SU-DHL-6 (cell line): Measurements from ENCODE around the gene CASK.

ENCODE experiments used
- H2AFZ ChIP-seq: fragments of 200-600 bp; sonication (generic); 2 replicates; pipeline ENCODE4 v1.6.1; 2014; ENCODE audit warnings: low read depth, mild to moderate bottlenecking, moderate library complexity, mixed read lengths, antibody characterized with exemption, low read length; ENCODE audit not compliant: severe bottlenecking
- H3F3A ChIP-seq: fragments of 200-600 bp; shearing (Covaris generic); 2 replicates; pipeline ENCODE4 v1.6.0; 2016; ENCODE audit warnings: antibody characterized with exemption, mild to moderate bottlenecking; ENCODE audit not compliant: insufficient read depth
- H3K27ac ChIP-seq: fragments of 200-600 bp; sonication (generic); 2 replicates; pipeline ENCODE4 v1.5.1; 2016; ENCODE audit warnings: low read depth, mild to moderate bottlenecking, low read length, moderate library complexity, mixed read lengths
- H3K27me3 ChIP-seq: fragments of 200-600 bp; sonication (generic), shearing (Covaris generic); 2 replicates; pipeline ENCODE4 v1.6.0; 2014; ENCODE audit warnings: mild to moderate bottlenecking, low read length
- H3K36me3 ChIP-seq: fragments of 200-600 bp; sonication (generic); 2 replicates; pipeline ENCODE4 v1.6.1; 2014; ENCODE audit warnings: mild to moderate bottlenecking, low read length, mixed read lengths
- H3K4me2 ChIP-seq: fragments of 300-600, 200-600 bp; shearing (Covaris generic), sonication (generic); 2 replicates; pipeline ENCODE4 v1.6.0; 2014; ENCODE audit warnings: low read length, low read depth, mild to moderate bottlenecking; ENCODE audit not compliant: poor library complexity, severe bottlenecking
- H3K4me3 ChIP-seq: fragments of 200-600 bp; sonication (generic); 2 replicates; pipeline ENCODE4 v1.5.1; 2014; ENCODE audit warnings: antibody characterized with exemption, low read length, mild to moderate bottlenecking, mixed read lengths; ENCODE audit not compliant: insufficient read depth, poor library complexity, severe bottlenecking
- H3K79me2 ChIP-seq: fragments of 200-600 bp; sonication (generic); 2 replicates; pipeline ENCODE4 v1.6.1; 2014; ENCODE audit warnings: mild to moderate bottlenecking, low read length, moderate library complexity; ENCODE audit not compliant: insufficient read depth
- H3K9ac ChIP-seq: fragments of 200-600 bp; sonication (generic); 2 replicates; pipeline ENCODE4 v1.7.0; 2014; ENCODE audit warnings: mild to moderate bottlenecking, low read length
- H3K9me2 ChIP-seq: fragments of 200-600 bp; sonication (generic); replicated peaks from 2 replicates; pipeline ENCODE4 v1.6.1; 2014; ENCODE audit warnings: low read length; ENCODE audit not compliant: insufficient read depth
- H3K9me3 ChIP-seq: fragments of 200-600 bp; sonication (generic); 2 replicates; pipeline ENCODE4 v1.6.1; 2014; ENCODE audit warnings: low read length, mixed read lengths; ENCODE audit not compliant: insufficient read depth
- H4K20me1 ChIP-seq: fragments of 200-600 bp; sonication (generic); 2 replicates; pipeline ENCODE4 v1.6.1; 2014; ENCODE audit warnings: low read depth, mild to moderate bottlenecking, antibody characterized with exemption, low read length, moderate library complexity, mixed read lengths
- EZH2phosphoT487 ChIP-seq: fragments of 200-600 bp; sonication (generic), shearing (Covaris generic); conservative IDR thresholded peaks from 2 replicates; pipeline ENCODE4 v1.6.1; 2018; ENCODE audit warnings: mild to moderate bottlenecking, antibody characterized with exemption, low read length, moderate library complexity, mixed read lengths
- TF ChIP-seq, protein P1 (sequence below): fragments of 200-600 bp; sonication (generic); IDR thresholded peaks from one replicate; pipeline ENCODE4 v1.5.1; 2017; ENCODE audit warnings: antibody characterized with exemption, mild to moderate bottlenecking, low read length, moderate library complexity; ENCODE audit not compliant: insufficient read depth, poor library complexity, severe bottlenecking

Gene CASK

DNA sequence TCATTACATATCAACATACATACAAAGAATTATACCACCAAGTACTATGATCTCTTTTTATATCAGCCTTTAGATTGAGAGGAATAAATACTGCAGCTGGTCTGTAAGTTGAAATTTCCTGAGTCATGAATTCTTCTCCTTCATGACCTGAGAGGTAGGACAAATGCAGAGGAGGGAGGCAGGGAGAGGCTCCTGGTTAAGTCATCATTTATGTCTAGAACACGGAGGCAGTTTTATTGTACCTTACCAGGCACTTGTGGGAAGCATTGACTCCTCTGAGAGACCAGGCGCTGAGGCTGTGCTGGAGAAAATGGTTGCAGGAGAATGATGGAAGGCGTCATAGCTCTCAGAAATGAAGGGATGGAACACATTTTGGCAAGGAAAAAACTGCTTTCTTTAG, 12.5 kb upstream of the CASK start:
- no peak overlapping the region for H3K27ac ChIP-seq
- no peaks in the 10 kb centered on the region for H3F3A ChIP-seq
- H3K9me3 ChIP-seq, result no peaks in the 10 kb centered on the region
- no peak overlapping the region for H3K4me3 ChIP-seq
- no peak overlapping the region for H2AFZ ChIP-seq
- H3K9me2 ChIP-seq, result no peaks in the 10 kb centered on the region
- H3K79me2 ChIP-seq, result no peaks in the 10 kb centered on the region
- no peak overlapping the region for H3K9ac ChIP-seq
- H3K27me3 ChIP-seq, result no peaks in the 10 kb centered on the region
- H3K36me3 ChIP-seq, result no peaks in the 10 kb centered on the region
- TF ChIP-seq EZH2phosphoT487, result no peak
- TF ChIP-seq, protein P1, sequence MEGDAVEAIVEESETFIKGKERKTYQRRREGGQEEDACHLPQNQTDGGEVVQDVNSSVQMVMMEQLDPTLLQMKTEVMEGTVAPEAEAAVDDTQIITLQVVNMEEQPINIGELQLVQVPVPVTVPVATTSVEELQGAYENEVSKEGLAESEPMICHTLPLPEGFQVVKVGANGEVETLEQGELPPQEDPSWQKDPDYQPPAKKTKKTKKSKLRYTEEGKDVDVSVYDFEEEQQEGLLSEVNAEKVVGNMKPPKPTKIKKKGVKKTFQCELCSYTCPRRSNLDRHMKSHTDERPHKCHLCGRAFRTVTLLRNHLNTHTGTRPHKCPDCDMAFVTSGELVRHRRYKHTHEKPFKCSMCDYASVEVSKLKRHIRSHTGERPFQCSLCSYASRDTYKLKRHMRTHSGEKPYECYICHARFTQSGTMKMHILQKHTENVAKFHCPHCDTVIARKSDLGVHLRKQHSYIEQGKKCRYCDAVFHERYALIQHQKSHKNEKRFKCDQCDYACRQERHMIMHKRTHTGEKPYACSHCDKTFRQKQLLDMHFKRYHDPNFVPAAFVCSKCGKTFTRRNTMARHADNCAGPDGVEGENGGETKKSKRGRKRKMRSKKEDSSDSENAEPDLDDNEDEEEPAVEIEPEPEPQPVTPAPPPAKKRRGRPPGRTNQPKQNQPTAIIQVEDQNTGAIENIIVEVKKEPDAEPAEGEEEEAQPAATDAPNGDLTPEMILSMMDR, result no peak
- no peak overlapping the region for H3K4me2 ChIP-seq
- H4K20me1 ChIP-seq, result no peaks in the 10 kb centered on the region

DNA sequence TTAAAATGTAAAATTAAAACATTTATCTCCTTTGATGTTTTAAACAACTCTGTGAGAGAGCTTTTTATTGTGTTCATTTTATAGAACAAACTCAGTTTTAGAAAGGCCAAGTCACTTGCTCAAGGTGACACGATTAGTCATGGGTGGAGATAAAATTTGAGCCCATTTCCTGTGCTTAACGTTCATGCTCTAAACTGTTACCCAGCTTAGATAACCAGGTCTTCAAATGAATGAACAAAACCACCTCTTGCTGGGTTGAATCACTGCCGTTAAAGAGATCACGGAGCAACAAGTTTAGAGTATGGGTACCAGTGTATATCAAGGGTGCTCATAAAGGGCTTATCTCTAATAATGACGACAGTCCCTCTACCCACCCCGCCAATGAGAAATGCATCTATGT, 10.2 kb upstream of the CASK start:
- TF ChIP-seq, protein P1, result no peak
- TF ChIP-seq EZH2phosphoT487, result no peak
- Histone ChIP-seq H3K9ac (no peak overlapping the region), H3K9me2 (no peaks in the 10 kb centered on the region), H3K36me3 (no peaks in the 10 kb centered on the region), H3K79me2 (no peaks in the 10 kb centered on the region), H3F3A (no peaks in the 10 kb centered on the region), H3K4me3 (no peak overlapping the region), H3K4me2 (no peak overlapping the region), H4K20me1 (no peaks in the 10 kb centered on the region), H3K9me3 (no peaks in the 10 kb centered on the region), H3K27ac (no peak overlapping the region), H2AFZ (no peak overlapping the region), H3K27me3 (no peaks in the 10 kb centered on the region)

DNA sequence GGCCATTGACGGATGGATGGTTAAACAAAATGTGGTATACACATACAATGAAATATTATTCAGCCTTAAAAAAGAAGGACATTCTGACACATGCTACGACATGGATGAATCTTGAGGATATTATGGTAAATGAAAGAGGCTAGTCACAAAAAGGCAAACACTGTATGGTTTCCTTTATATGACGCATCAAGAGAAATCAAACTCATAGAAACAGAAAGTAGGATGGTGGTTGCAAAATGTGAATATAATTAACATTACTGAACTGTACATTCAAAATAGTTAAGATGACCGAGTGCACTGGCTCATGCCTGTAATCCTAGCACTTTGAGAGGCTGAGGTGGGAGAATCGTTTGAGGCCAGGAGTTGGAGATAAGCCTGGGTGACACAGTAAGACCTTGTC, 9.5 kb upstream of the CASK start:
- Histone ChIP-seq H3K27ac (no peak overlapping the region), H3K9me3 (no peaks in the 10 kb centered on the region), H2AFZ (no peak overlapping the region), H3K27me3 (no peaks in the 10 kb centered on the region), H3K4me2 (no peak overlapping the region), H3K4me3 (no peak overlapping the region), H3K9me2 (no peaks in the 10 kb centered on the region), H3K36me3 (no peaks in the 10 kb centered on the region), H4K20me1 (no peaks in the 10 kb centered on the region), H3K79me2 (no peaks in the 10 kb centered on the region), H3F3A (no peaks in the 10 kb centered on the region), H3K9ac (no peak overlapping the region)
- TF ChIP-seq, protein P1, result no peak
- no peak for TF ChIP-seq EZH2phosphoT487
